H1 (cell line): ENCODE results near the gene NKAIN2. TPM values are rescaled to one million over a fixed set of nuclear protein-coding genes. Genes with fewer than 3 reads are reported as not detected.

ENCODE experiments used
- CTCF ChIA-PET: fragments of 300-600 bp; sonication (Branson Sonifier 250); formaldehyde crosslinking; loops from one replicate; lab custom pipeline; 2021; ENCODE audit not compliant: partially characterized antibody; lab: Charles Lee
- POLR2A ChIA-PET: fragments of 300-600 bp; sonication (Branson Sonifier 250); formaldehyde crosslinking; loops from one replicate; lab custom pipeline; 2021; ENCODE audit warnings: inconsistent platforms; ENCODE audit not compliant: partially characterized antibody; lab: Charles Lee
- DNase-seq, 2 experiments: peaks; one replicate each; pipeline versions ENCODE4 v3.0.0 to v3.0.0-alpha.2; 2010 to 2022; ENCODE audit warnings: low spot score in 2 of 2, low read depth in 1 of 2, mixed read lengths in 1 of 2
- FAIRE-seq: peaks from 2 replicates; lab custom pipeline; 2011; peaks lifted over from hg19 to GRCh38; lab: Jason Lieb, UNC
- H2AFZ ChIP-seq: 2 replicates; pipeline ENCODE4 v1.8.1; 2012; ENCODE audit warnings: low read length, inconsistent platforms
- H2AK5ac ChIP-seq: 2 replicates; pipeline ENCODE4 v1.6.1; 2013; ENCODE audit warnings: low read depth, low read length
- H2BK120ac ChIP-seq: replicated peaks from 2 replicates; pipeline ENCODE3; 2013; ENCODE audit warnings: low read depth, low read length, inconsistent platforms
- H2BK12ac ChIP-seq: 2 replicates; pipeline ENCODE4 v1.6.1; 2013; ENCODE audit warnings: low read depth, low read length
- H2BK15ac ChIP-seq: 2 replicates; pipeline ENCODE4 v1.6.1; 2013; ENCODE audit warnings: low read length
- H2BK20ac ChIP-seq: 2 replicates; pipeline ENCODE4 v1.6.1; 2013; ENCODE audit warnings: low read length
- H2BK5ac ChIP-seq: 2 replicates; pipeline ENCODE4 v1.6.1; 2013; ENCODE audit warnings: low read depth, low read length
- H3K14ac ChIP-seq: 2 replicates; pipeline ENCODE4 v1.6.1; 2013; ENCODE audit warnings: inconsistent platforms; ENCODE audit not compliant: insufficient read length
- H3K18ac ChIP-seq: 2 replicates; pipeline ENCODE4 v1.6.1; 2013; ENCODE audit warnings: low read length; ENCODE audit errors: extremely low read depth
- H3K23ac ChIP-seq: 2 replicates; pipeline ENCODE4 v1.6.1; 2013; ENCODE audit warnings: inconsistent platforms; ENCODE audit not compliant: insufficient read length
- H3K23me2 ChIP-seq: 2 replicates; pipeline ENCODE4 v1.6.1; 2013; ENCODE audit warnings: low read depth, low read length
- H3K27ac ChIP-seq: 2 replicates; pipeline ENCODE4 v1.6.1; 2011; ENCODE audit warnings: low read depth, low read length, inconsistent platforms
- H3K27me3 ChIP-seq, 4 experiments: replicated peaks in 1 of 4; 1 replicate in 1 of 4; 2 replicates in 3 of 4; pipeline versions ENCODE4 v1.6.1 to v1.8.1; 2011 to 2013; ENCODE audit warnings: low read length in 3 of 4, mild to moderate bottlenecking in 3 of 4, inconsistent platforms in 2 of 4, mixed read lengths in 2 of 4, moderate library complexity in 1 of 4; ENCODE audit not compliant: control insufficient read depth in 3 of 4, insufficient read depth in 3 of 4; ENCODE audit errors: extremely low read depth in 1 of 4
- H3K36me3 ChIP-seq, 4 experiments: 2 replicates each; pipeline versions ENCODE4 v1.6.1 to v1.8.1; 2011 to 2013; ENCODE audit warnings: mild to moderate bottlenecking in 4 of 4, low read length in 3 of 4, moderate library complexity in 2 of 4, control low read depth in 1 of 4, inconsistent platforms in 1 of 4; ENCODE audit not compliant: insufficient read depth in 4 of 4, control insufficient read depth in 2 of 4
- H3K4ac ChIP-seq: replicated peaks from 2 replicates; pipeline ENCODE3; 2013; ENCODE audit warnings: low read length, low read depth, mixed read lengths, inconsistent platforms; ENCODE audit not compliant: insufficient read length
- H3K4me1 ChIP-seq, 4 experiments: replicated peaks in 1 of 4; 1 replicate in 1 of 4; 2 replicates in 3 of 4; pipeline versions ENCODE4 v1.6.1 to v1.8.1; 2011 to 2013; ENCODE audit warnings: low read length in 3 of 4, inconsistent platforms in 2 of 4, mixed read lengths in 1 of 4; ENCODE audit not compliant: insufficient read depth in 4 of 4, control insufficient read depth in 3 of 4
- H3K4me2 ChIP-seq, 2 experiments: 2 replicates each; pipeline versions ENCODE4 v1.6.1 to v1.8.1; 2011 to 2013; ENCODE audit warnings: low read depth in 2 of 2, low read length in 2 of 2, control low read depth in 1 of 2, inconsistent platforms in 1 of 2, mild to moderate bottlenecking in 1 of 2; ENCODE audit not compliant: insufficient read depth in 1 of 2
- H3K4me3 ChIP-seq, 4 experiments: fragments of 200-600, 300-600 bp in 1 of 4; sonication (generic), shearing (Covaris generic), sonication (Bioruptor Twin) in 1 of 4; 2 replicates each; pipeline versions ENCODE4 v1.5.1 to v1.8.1; 2011 to 2016; ENCODE audit warnings: low read length in 4 of 4, low read depth in 3 of 4, control low read depth in 2 of 4, inconsistent platforms in 2 of 4, mild to moderate bottlenecking in 2 of 4, mixed read lengths in 1 of 4, moderate library complexity in 1 of 4; ENCODE audit not compliant: insufficient read depth in 2 of 4; ENCODE audit errors: extremely low read depth in 1 of 4
- H3K56ac ChIP-seq: replicated peaks from 2 replicates; pipeline ENCODE3; 2013; ENCODE audit warnings: low read depth, mild to moderate bottlenecking, mixed read lengths, low read length, inconsistent platforms; ENCODE audit not compliant: insufficient read length
- H3K79me1 ChIP-seq: 2 replicates; pipeline ENCODE4 v1.6.1; 2013; ENCODE audit warnings: low read depth, low read length, control low read depth
- H3K79me2 ChIP-seq, 2 experiments: 2 replicates each; pipeline versions ENCODE4 v1.6.1 to v1.8.1; 2012 to 2013; ENCODE audit warnings: low read length in 2 of 2, mild to moderate bottlenecking in 2 of 2, inconsistent platforms in 1 of 2; ENCODE audit not compliant: insufficient read depth in 2 of 2, control insufficient read depth in 1 of 2
- H3K9ac ChIP-seq, 4 experiments: replicated peaks in 1 of 4; 1 replicate in 1 of 4; 2 replicates in 3 of 4; pipeline versions ENCODE4 v1.6.1 to v1.8.1; 2011 to 2013; ENCODE audit warnings: low read depth in 3 of 4, low read length in 3 of 4, control low read depth in 2 of 4, mild to moderate bottlenecking in 2 of 4, moderate library complexity in 2 of 4, inconsistent platforms in 1 of 4; ENCODE audit errors: extremely low read depth in 1 of 4
- H3K9me3 ChIP-seq, 2 experiments: 2 replicates each; pipeline versions ENCODE4 v1.6.1 to v1.8.1; 2012 to 2013; ENCODE audit warnings: mild to moderate bottlenecking in 2 of 2, moderate library complexity in 2 of 2, control low read depth in 1 of 2, inconsistent platforms in 1 of 2, low read depth in 1 of 2, low read length in 1 of 2, mixed read lengths in 1 of 2; ENCODE audit not compliant: insufficient read depth in 2 of 2
- H4K20me1 ChIP-seq, 2 experiments: replicated peaks in 1 of 2; 2 replicates each; pipeline versions ENCODE3 to v1.8.1; 2011 to 2013; ENCODE audit warnings: inconsistent platforms in 2 of 2, low read length in 2 of 2, mild to moderate bottlenecking in 1 of 2; ENCODE audit not compliant: insufficient read depth in 2 of 2, control insufficient read depth in 1 of 2
- H4K5ac ChIP-seq: 2 replicates; pipeline ENCODE4 v1.6.1; 2013; ENCODE audit warnings: low read length, low read depth, mixed read lengths, inconsistent platforms; ENCODE audit not compliant: insufficient read length
- H4K8ac ChIP-seq: 2 replicates; pipeline ENCODE4 v1.8.0; 2013; ENCODE audit warnings: mild to moderate bottlenecking, moderate library complexity, low read length, inconsistent platforms; ENCODE audit not compliant: insufficient read depth; ENCODE audit errors: extremely low read depth
- H4K91ac ChIP-seq: replicated peaks from 2 replicates; pipeline ENCODE3; 2013; ENCODE audit warnings: low read length, mixed read lengths, inconsistent platforms; ENCODE audit not compliant: insufficient read length
- CEBPB ChIP-seq: IDR thresholded peaks from 2 replicates; pipeline ENCODE4 v1.6.1; 2012; ENCODE audit warnings: low read depth, low read length
- EP300 ChIP-seq, 2 experiments: IDR thresholded peaks; 1 replicate in 1 of 2; 2 replicates in 1 of 2; pipeline ENCODE4 v1.6.1; 2011 to 2012; ENCODE audit warnings: low read depth in 2 of 2, low read length in 2 of 2, mild to moderate bottlenecking in 2 of 2, borderline replicate concordance in 1 of 2, inconsistent platforms in 1 of 2, moderate library complexity in 1 of 2
- EZH2 ChIP-seq: fragments of 200-600 bp; sonication (generic); IDR thresholded peaks from 2 replicates; pipeline ENCODE4 v1.7.1; 2012; ENCODE audit warnings: low read depth, mild to moderate bottlenecking, moderate library complexity, low read length, inconsistent platforms; ENCODE audit not compliant: severe bottlenecking
- GABPA ChIP-seq: IDR thresholded peaks from 2 replicates; pipeline ENCODE4 v1.6.1; 2011; ENCODE audit warnings: mild to moderate bottlenecking, low read length, moderate library complexity, borderline replicate concordance; ENCODE audit not compliant: insufficient read depth
- GTF2F1 ChIP-seq: IDR thresholded peaks from 2 replicates; pipeline ENCODE4 v1.6.1; 2012; ENCODE audit warnings: low read depth, low read length, improper control_type of control experiment, borderline replicate concordance
- KDM1A ChIP-seq: fragments of 200-600, 300-600 bp; sonication (generic); IDR thresholded peaks from 2 replicates; pipeline ENCODE4 v1.7.1; 2016; ENCODE audit warnings: mild to moderate bottlenecking, low read length, borderline replicate concordance
- MAFK ChIP-seq: IDR thresholded peaks from 2 replicates; pipeline ENCODE4 v1.6.1; 2012; ENCODE audit warnings: low read depth, mild to moderate bottlenecking, improper control_type of control experiment, low read length
- POU5F1 ChIP-seq: IDR thresholded peaks from 2 replicates; pipeline ENCODE4 v1.6.1; 2011; ENCODE audit warnings: low read depth, mild to moderate bottlenecking, low read length, moderate library complexity
- RAD21 ChIP-seq, 2 experiments: IDR thresholded peaks in 1 of 2; conservative IDR thresholded peaks in 1 of 2; 2 replicates each; pipeline ENCODE4 v1.6.1; 2011; ENCODE audit warnings: low read depth in 2 of 2, low read length in 2 of 2, improper control_type of control experiment in 1 of 2, inconsistent platforms in 1 of 2, mild to moderate bottlenecking in 1 of 2, moderate library complexity in 1 of 2
- RFX5 ChIP-seq: IDR thresholded peaks from 2 replicates; pipeline ENCODE4 v1.6.1; 2011; ENCODE audit warnings: low read depth, low read length, improper control_type of control experiment, borderline replicate concordance
- SUZ12 ChIP-seq: fragments of 200-600 bp; sonication (generic); IDR thresholded peaks from 2 replicates; pipeline ENCODE4 v1.6.1; 2012; ENCODE audit warnings: mild to moderate bottlenecking, inconsistent platforms, low read length, moderate library complexity, mixed read lengths
- ZNF274 ChIP-seq: IDR thresholded peaks from 2 replicates; pipeline ENCODE4 v1.7.0; 2012; ENCODE audit warnings: low read length, borderline replicate concordance; ENCODE audit errors: extremely low read depth
- WGBS, 2 experiments: shearing (Covaris generic) in 1 of 2; methylation state at CpG; one replicate each; pipeline versions ENCODE4 v1.1.6 to v1.1.7; 2013 to 2015; ENCODE audit warnings: low lambda C conversion rate in 2 of 2, mixed read lengths in 2 of 2, inconsistent platforms in 1 of 2, low coverage in 1 of 2, missing lambda C conversion rate in 1 of 2; ENCODE audit not compliant: insufficient replicate concordance in 2 of 2, insufficient coverage in 1 of 2, insufficient read length in 1 of 2; ENCODE audit errors: extremely low coverage in 1 of 2, missing lambda C conversion rate in 1 of 2; 5-methylcytosine and 5-hydroxymethylcytosine counted together
- polyA plus RNA-seq, 7 experiments: library from polyadenylated mRNA; depleted of rRNA in 3 of 7; stranded (reverse) in 5 of 7; unstranded in 2 of 7; fragments of >200 nt in 5 of 7; fragments of 200-250 nt in 2 of 7; gene quantifications; 1 replicate in 5 of 7; 2 replicates in 1 of 7; 4 replicates in 1 of 7; pipeline versions ENCODE4 v1.2.1 to v1.2.3, GENCODE V29; 2011 to 2013; ENCODE audit warnings: missing spikeins in 2 of 7, mixed read lengths in 2 of 7
- total RNA-seq: library from RNA; stranded (reverse); fragmentation: NEBNext Ultra II Directional; extraction: Animal tissue kit (Norgen Biotek cat#: 25700); gene quantifications from 2 replicates; pipeline ENCODE4 v1.2.1, GENCODE V29; 2021
- TF ChIP-seq, protein P1 (sequence below): IDR thresholded peaks from 2 replicates; pipeline ENCODE4 v1.6.1; 2011; ENCODE audit warnings: low read length, improper control_type of control experiment

NKAIN2 gene
- total and polyA plus RNA-seq, 2 of the 8 experiments (the other 6 are each of a cell fraction or from before 2014, with no cell fraction given): 0.20 to 0.34 TPM

GRCh38 chr6:124765280-124765679, 961.6 kb downstream of the NKAIN2 start:
- Histone ChIP-seq H3K4me3 (no peak overlapping the region), H4K20me1 (no peaks in the 10 kb centered on the region), H3K14ac (no peak overlapping the region), H4K91ac (no peak overlapping the region), H3K27ac (no peak overlapping the region), H3K4me1 (no peaks in the 10 kb centered on the region), H3K23me2 (no peaks in the 10 kb centered on the region), H3K4me2 (no peak overlapping the region), H2AFZ (no peak overlapping the region), H3K79me2 (no peaks in the 10 kb centered on the region), H3K56ac (no peak overlapping the region), H3K36me3 (no peaks in the 10 kb centered on the region), H3K9me3 (no peaks in the 10 kb centered on the region), H4K5ac (no peak overlapping the region), H2BK5ac (no peak overlapping the region), H2AK5ac (no peak overlapping the region), H2BK120ac (no peak overlapping the region), H3K79me1 (no peaks in the 10 kb centered on the region), H2BK20ac (no peak overlapping the region), H2BK15ac (no peak overlapping the region), H4K8ac (no peak overlapping the region), H3K23ac (no peak overlapping the region), H2BK12ac (no peak overlapping the region), H3K27me3 (peaks cover 0 to 1% (median 0%) of the 10 kb centered on the region in 4 experiments; a peak in 1 of 7 replicates), H3K18ac (no peak overlapping the region; the same call in 1 of the 2 replicates), H3K9ac (no peak overlapping the region), H3K4ac (no peak overlapping the region)
- POLR2A ChIA-PET: no interaction called here
- DNase-seq (no peak), FAIRE-seq (no peak)
- 100% methylated on average over 1 of the region's 1 CpG; no CpG with 5 or more reads in 1 of the 2 experiments for WGBS, 2 experiments
- CTCF ChIA-PET: no interaction called here
- TF ChIP-seq KDM1A (no peak), SUZ12 (no peak), RFX5 (no peak), POU5F1 (no peak), GABPA (no peak), EP300 (IDR thresholded peaks at IDR 0.05; ENCODE audit: borderline replicate concordance in 1 of 2, low read depth in 2 of 2, low read length in 2 of 2) (no peak), RAD21 (IDR thresholded peaks at IDR 0.05 in 1 of 2, conservative IDR thresholded peaks at IDR 0.05 in 1 of 2; ENCODE audit: low read depth in 2 of 2, low read length in 2 of 2) (no peak), GTF2F1 (no peak), ZNF274 (no peak), MAFK (no peak), CEBPB (no peak), EZH2 (no peak)
- TF ChIP-seq, protein P1, sequence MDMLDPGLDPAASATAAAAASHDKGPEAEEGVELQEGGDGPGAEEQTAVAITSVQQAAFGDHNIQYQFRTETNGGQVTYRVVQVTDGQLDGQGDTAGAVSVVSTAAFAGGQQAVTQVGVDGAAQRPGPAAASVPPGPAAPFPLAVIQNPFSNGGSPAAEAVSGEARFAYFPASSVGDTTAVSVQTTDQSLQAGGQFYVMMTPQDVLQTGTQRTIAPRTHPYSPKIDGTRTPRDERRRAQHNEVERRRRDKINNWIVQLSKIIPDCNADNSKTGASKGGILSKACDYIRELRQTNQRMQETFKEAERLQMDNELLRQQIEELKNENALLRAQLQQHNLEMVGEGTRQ: no peak
